Gastrocnemius medialis (tissue), 4 donors: Measurements from ENCODE around the gene GPR12.

Experiments
- POLR2A ChIP-seq, 2 donors: fragments of 450-650 bp; IDR thresholded peaks; one replicate each; pipeline ENCODE4 v1.6.1; 2017; ENCODE audit warnings: antibody characterized with exemption in 2 of 2, mild to moderate bottlenecking in 2 of 2, moderate library complexity in 2 of 2
- TF ChIP-seq, protein P1 (sequence below), 5 experiments: fragments of 450-650 bp in 3 of 5; fragments of 200-600 bp in 2 of 5; sonication (generic) in 2 of 5; IDR thresholded peaks in 4 of 5; conservative IDR thresholded peaks in 1 of 5; 1 replicate in 4 of 5; 2 replicates in 1 of 5; pipeline ENCODE4 v1.5.1; 2016 to 2019; ENCODE audit warnings: antibody characterized with exemption in 5 of 5, mild to moderate bottlenecking in 3 of 5, moderate library complexity in 3 of 5

- TF ChIP-seq, protein P1, sequence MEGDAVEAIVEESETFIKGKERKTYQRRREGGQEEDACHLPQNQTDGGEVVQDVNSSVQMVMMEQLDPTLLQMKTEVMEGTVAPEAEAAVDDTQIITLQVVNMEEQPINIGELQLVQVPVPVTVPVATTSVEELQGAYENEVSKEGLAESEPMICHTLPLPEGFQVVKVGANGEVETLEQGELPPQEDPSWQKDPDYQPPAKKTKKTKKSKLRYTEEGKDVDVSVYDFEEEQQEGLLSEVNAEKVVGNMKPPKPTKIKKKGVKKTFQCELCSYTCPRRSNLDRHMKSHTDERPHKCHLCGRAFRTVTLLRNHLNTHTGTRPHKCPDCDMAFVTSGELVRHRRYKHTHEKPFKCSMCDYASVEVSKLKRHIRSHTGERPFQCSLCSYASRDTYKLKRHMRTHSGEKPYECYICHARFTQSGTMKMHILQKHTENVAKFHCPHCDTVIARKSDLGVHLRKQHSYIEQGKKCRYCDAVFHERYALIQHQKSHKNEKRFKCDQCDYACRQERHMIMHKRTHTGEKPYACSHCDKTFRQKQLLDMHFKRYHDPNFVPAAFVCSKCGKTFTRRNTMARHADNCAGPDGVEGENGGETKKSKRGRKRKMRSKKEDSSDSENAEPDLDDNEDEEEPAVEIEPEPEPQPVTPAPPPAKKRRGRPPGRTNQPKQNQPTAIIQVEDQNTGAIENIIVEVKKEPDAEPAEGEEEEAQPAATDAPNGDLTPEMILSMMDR (IDR thresholded peaks at IDR 0.05 in 4 of 5, conservative IDR thresholded peaks at IDR 0.05 in 1 of 5): no peak
- no peak for TF ChIP-seq POLR2A (IDR thresholded peaks at IDR 0.05)
Measured at GRCh38 chr13:26718146-26718545, 42.4 kb downstream of the GPR12 start.
